ENCODE measurements around the gene HS2ST1.

HS2ST1 gene

GRCh38 chr1:87131809-87132283 is 217.4 kb downstream of the HS2ST1 start (continued):
- no peak for TF ChIP-seq ZNF18 (tag by site-specific recombination; IDR thresholded peaks at IDR 0.05)
- 0 out of 2 replicates have a peak, but pooled peaks have one; percentile 32 for TF ChIP-seq ZNF561 (tag by site-specific recombination; IDR thresholded peaks at IDR 0.05; ENCODE audit: borderline replicate concordance)
- no peak for TF ChIP-seq ZNF292 (tag by site-specific recombination; IDR thresholded peaks at IDR 0.05; ENCODE audit: borderline replicate concordance, low read depth)
- no peak for TF ChIP-seq ZNF518A (tag by site-specific recombination; conservative IDR thresholded peaks at IDR 0.05; ENCODE audit: low read depth)
- no peak for TF ChIP-seq ZNF645 (tag by site-specific recombination; IDR thresholded peaks at IDR 0.05)
- no peak for TF ChIP-seq ZNF843 (tag by site-specific recombination; IDR thresholded peaks at IDR 0.05)
- no peak for TF ChIP-seq ZNF214 (tag by site-specific recombination; IDR thresholded peaks at IDR 0.05; ENCODE audit: borderline replicate concordance)
- TF ChIP-seq ZNF366 (tag by site-specific recombination; conservative IDR thresholded peaks at IDR 0.05): no peak
- peak; percentile 27; the same call in 1 of the 2 replicates for TF ChIP-seq PATZ1 (tag by site-specific recombination; IDR thresholded peaks at IDR 0.05)
- no peak for TF ChIP-seq KLF16 (tag by site-specific recombination; IDR thresholded peaks at IDR 0.05)
- TF ChIP-seq ZNF654 (tag by site-specific recombination; IDR thresholded peaks at IDR 0.05; ENCODE audit: low read depth): peak; percentile 91
- TF ChIP-seq ZNF449 (tag by site-specific recombination; IDR thresholded peaks at IDR 0.05): no peak
- no peak for TF ChIP-seq KLF1 (tag by site-specific recombination; IDR thresholded peaks at IDR 0.05)
- TF ChIP-seq ZXDB (tag by site-specific recombination; IDR thresholded peaks at IDR 0.05): no peak
- TF ChIP-seq KLF9 (tag by site-specific recombination; IDR thresholded peaks at IDR 0.05; ENCODE audit: low read depth): no peak
- no peak for TF ChIP-seq ZNF639 (tag by site-specific recombination; IDR thresholded peaks at IDR 0.05)
- TF ChIP-seq OVOL3 (tag by site-specific recombination; IDR thresholded peaks at IDR 0.05): no peak
- TF ChIP-seq ZNF223 (tag by site-specific recombination; IDR thresholded peaks at IDR 0.05): no peak
- no peak for TF ChIP-seq ZNF792 (tag by site-specific recombination; IDR thresholded peaks at IDR 0.05)
- peak; percentile 94 for TF ChIP-seq CTCF (tag by site-specific recombination; IDR thresholded peaks at IDR 0.05)
- no peak for TF ChIP-seq YY1 (tag by site-specific recombination; IDR thresholded peaks at IDR 0.05)
- no peak for TF ChIP-seq ZNF24 (tag by site-specific recombination; IDR thresholded peaks at IDR 0.05)
